Articular chondrocyte of knee joint (primary cell): Measurements from ENCODE around the gene FOSL2. TPM values are rescaled to one million over a fixed set of nuclear protein-coding genes. Genes with fewer than 3 reads are reported as not detected.

Source experiments
- small RNA-seq: library from RNA; depleted of rRNA; stranded (forward); fragments of <200 nt; gene quantifications from one replicate; pipeline ENCODE3, GENCODE V24; 2012
- total RNA-seq: library from RNA; depleted of rRNA; stranded (reverse); fragments of >200 nt; gene quantifications from 2 replicates; pipeline ENCODE4 v1.2.3, GENCODE V29; 2012

The FOSL2 gene
- total RNA-seq, result 259 and 261 TPM in 2 replicates

GRCh38 chr2:28392297-28393113, at the start of gene FOSL2:
Gene FOSL2, plus strand, starts transcription at chr2:28392858. Its CDS starts 863 bp downstream, at chr2:28393721.

Small RNA genes lying within 50 kb of the gene (small RNA-seq; reads per million reads assigned to genes)
- not detected for gene AC104695.3
- not detected for gene SNRPGP7

Other genes with a start within 250 kb of the FOSL2 start
- gene PLB1, start 103.2 kb downstream of the FOSL2 start, total RNA-seq, result 3.0 and 4.1 TPM in 2 replicates